IPS DF 6.9 (cell line): ENCODE results near the gene IMP4.
"Not testable (repeated sequence)": the region's sequence is repeated elsewhere in the genome, so short reads cannot be mapped to it uniquely, and the experiment has no call there.

ENCODE experiments used
- DNase-seq: peaks from one replicate; pipeline ENCODE4 v3.0.0-alpha.2; 2013; ENCODE audit warnings: low read depth, low spot score
- H3K27ac ChIP-seq: one replicate; pipeline ENCODE4 v1.5.1; 2013; ENCODE audit warnings: low read length, control low read depth
- H3K27me3 ChIP-seq: 2 replicates; pipeline ENCODE4 v1.6.1; 2013; ENCODE audit warnings: mild to moderate bottlenecking, low read length; ENCODE audit not compliant: control insufficient read depth, insufficient read depth
- H3K36me3 ChIP-seq: 2 replicates; pipeline ENCODE4 v1.6.1; 2013; ENCODE audit warnings: low read length; ENCODE audit not compliant: control insufficient read depth, insufficient read depth
- H3K4me1 ChIP-seq: 2 replicates; pipeline ENCODE4 v1.6.1; 2013; ENCODE audit warnings: low read length; ENCODE audit not compliant: control insufficient read depth, insufficient read depth
- H3K4me3 ChIP-seq: 2 replicates; pipeline ENCODE4 v1.5.1; 2013; ENCODE audit warnings: mild to moderate bottlenecking, low read length
- H3K9me3 ChIP-seq: 2 replicates; pipeline ENCODE4 v1.6.1; 2013; ENCODE audit warnings: low read length, inconsistent platforms; ENCODE audit not compliant: control insufficient read depth, insufficient read depth
- WGBS: extraction: QIAGEN DNeasy Blood & Tissue Kit; methylation state at CpG from one replicate; pipeline ENCODE4 v1.1.7; 2013; ENCODE audit warnings: mixed read lengths, missing lambda C conversion rate; ENCODE audit not compliant: insufficient read length, insufficient coverage; 5-methylcytosine and 5-hydroxymethylcytosine counted together

The IMP4 gene

DNA sequence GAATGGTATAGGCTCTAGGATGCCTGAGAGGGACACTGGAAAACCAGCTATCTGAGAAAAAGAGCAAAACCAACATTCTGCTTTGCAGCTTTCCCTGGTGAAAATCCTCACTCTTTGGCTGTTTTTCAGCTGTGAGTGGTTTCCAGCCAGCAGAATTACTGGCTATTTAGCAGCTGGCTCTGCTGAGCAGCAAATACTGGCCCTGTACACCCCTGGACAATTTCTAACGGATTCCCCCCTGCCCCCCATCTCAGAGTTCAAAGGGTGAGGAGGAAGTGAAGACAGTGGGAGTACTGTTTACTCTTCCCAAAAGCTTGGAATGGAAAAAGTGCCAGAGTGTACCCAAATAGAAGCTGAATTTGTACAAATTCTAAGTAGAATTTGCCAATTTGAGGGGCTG is 26.1 kb upstream of the IMP4 start:
- H3K4me3 ChIP-seq = no peak overlapping the region
- no peaks in the 10 kb centered on the region for H3K9me3 ChIP-seq
- no peak for DNase-seq
- no peaks in the 10 kb centered on the region for H3K4me1 ChIP-seq
- H3K27ac ChIP-seq = no peak overlapping the region
- H3K36me3 ChIP-seq = no peaks in the 10 kb centered on the region
- no CpG with 5 or more reads among the region's 1 CpG for WGBS
- no peaks in the 10 kb centered on the region for H3K27me3 ChIP-seq

DNA sequence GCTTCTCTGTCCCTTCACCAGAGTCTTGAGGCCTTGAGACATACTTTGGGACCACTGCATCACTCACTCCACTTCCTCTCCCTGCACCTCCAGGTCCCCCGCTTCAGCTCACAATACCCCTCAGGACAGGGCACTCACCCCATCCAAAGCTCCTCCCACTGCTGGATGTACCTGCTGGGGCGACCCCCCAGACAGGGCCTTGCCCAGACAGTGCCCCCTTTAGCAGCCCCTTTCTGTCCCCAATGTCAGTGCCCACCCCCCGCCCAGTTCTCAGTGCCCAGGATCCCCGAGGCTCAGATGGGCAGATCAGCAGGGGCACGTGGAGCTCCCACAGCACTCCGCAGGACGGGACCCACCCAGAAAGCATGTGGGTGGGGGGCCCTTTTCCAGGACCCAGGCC is 23.8 kb upstream of the IMP4 start:
- no peaks in the 10 kb centered on the region for H3K4me1 ChIP-seq
- no peaks in the 10 kb centered on the region for H3K36me3 ChIP-seq
- DNase-seq = no peak
- no peaks in the 10 kb centered on the region for H3K9me3 ChIP-seq
- no CpG with 5 or more reads among the region's 7 CpGs for WGBS
- no peaks in the 10 kb centered on the region for H3K27me3 ChIP-seq
- H3K4me3 ChIP-seq = no peak overlapping the region
- H3K27ac ChIP-seq = no peak overlapping the region

DNA sequence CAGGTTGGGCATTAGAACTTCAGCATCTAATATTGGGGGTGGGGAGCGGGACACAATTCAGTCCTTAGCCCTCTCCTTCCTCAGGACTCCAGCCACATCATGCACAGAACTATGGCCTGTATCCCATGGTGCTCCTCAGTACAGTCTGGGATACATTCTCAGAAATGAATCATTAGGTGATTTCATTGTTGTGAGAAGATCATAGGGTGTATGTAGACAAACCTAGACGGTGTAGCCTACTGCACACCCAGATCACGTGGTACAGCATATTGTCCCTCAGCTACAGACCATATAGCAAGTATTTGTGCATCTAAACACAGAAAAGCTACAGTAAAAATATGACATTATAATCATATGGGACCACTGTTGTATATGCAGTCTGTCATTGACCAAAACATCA is 23.2 kb upstream of the IMP4 start:
- no peaks in the 10 kb centered on the region for H3K9me3 ChIP-seq
- no peaks in the 10 kb centered on the region for H3K4me1 ChIP-seq
- no CpG with 5 or more reads among the region's 3 CpGs for WGBS
- no peak for DNase-seq
- no peak overlapping the region for H3K4me3 ChIP-seq
- H3K27me3 ChIP-seq = no peaks in the 10 kb centered on the region
- no peaks in the 10 kb centered on the region for H3K36me3 ChIP-seq
- H3K27ac ChIP-seq = no peak overlapping the region

DNA sequence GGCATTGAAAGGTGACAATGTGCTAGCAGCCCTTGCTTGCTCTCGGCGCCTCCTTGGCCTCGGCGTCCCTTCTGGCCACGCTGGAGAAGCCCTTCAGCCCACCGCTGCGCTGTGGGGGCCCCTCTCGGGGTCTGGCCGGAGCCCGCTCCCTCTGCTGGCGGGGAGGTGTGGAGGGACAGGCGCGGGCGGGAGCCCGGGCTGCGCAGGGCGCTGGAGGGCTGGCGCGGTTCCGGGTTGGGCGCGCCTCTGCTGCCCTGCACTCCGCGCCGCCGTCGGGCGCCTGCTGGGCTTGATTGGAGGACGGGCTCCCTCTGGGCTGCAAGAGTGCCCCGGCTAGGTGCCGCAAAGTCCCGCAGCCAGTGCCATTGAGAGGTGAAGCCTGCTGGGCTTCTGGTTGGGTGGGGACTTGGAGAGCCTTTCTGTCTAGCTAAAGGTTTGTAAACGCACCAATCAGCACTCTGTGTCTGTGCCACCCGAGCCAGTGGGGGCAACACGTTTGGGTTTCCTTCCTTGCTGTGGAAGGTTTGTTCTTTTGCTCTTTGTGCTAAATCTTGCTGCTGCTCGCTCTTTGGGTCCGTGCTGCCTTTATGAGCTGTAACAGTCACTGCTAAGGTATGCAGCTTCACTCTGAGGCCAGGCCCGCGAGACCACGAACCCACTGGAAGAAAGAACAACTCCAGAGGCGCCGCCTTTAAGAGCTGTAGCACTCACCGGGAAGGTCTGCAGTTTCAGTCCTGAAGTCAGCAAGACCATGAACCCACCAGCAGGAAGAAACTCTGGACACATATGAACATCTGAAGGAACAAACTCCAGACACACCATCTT is 14.8 kb upstream of the IMP4 start:
- no peaks in the 10 kb centered on the region for H3K36me3 ChIP-seq
- H3K4me1 ChIP-seq = peaks cover 5% of the 10 kb centered on the region; the same call in 1 of the 2 replicates
- no peaks in the 10 kb centered on the region for H3K9me3 ChIP-seq
- H3K27ac ChIP-seq = no peak overlapping the region
- WGBS = no CpG with 5 or more reads among the region's 43 CpGs
- H3K4me3 ChIP-seq = no peak overlapping the region; the same call in 1 of the 2 replicates
- DNase-seq = no peak
- no peaks in the 10 kb centered on the region for H3K27me3 ChIP-seq

DNA sequence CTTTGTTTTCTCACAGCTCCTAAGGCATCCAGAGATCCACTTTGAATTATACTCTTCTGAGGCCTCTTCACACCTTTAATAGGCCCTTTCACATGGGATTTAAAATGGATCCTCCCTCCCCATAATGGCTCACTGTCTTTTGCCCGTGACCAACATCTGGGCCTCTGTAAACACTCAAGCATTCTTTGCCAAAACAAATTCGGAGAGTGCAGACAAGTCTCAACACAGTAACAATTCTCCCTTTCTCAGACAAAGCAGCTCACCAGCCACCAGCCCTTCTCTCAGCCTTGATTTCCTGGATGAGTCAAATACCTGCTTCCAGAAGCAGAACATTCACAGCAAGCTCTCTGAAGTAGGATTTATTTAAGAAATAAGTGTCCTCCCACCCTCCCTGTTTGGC is 14.0 kb upstream of the IMP4 start:
- peaks cover 5% of the 10 kb centered on the region; the same call in 1 of the 2 replicates for H3K4me1 ChIP-seq
- no peaks in the 10 kb centered on the region for H3K27me3 ChIP-seq
- H3K4me3 ChIP-seq = no peak overlapping the region
- DNase-seq = no peak
- H3K36me3 ChIP-seq = no peaks in the 10 kb centered on the region
- H3K27ac ChIP-seq = no peak overlapping the region
- H3K9me3 ChIP-seq = no peaks in the 10 kb centered on the region
- WGBS = no CpG with 5 or more reads among the region's 2 CpGs

DNA sequence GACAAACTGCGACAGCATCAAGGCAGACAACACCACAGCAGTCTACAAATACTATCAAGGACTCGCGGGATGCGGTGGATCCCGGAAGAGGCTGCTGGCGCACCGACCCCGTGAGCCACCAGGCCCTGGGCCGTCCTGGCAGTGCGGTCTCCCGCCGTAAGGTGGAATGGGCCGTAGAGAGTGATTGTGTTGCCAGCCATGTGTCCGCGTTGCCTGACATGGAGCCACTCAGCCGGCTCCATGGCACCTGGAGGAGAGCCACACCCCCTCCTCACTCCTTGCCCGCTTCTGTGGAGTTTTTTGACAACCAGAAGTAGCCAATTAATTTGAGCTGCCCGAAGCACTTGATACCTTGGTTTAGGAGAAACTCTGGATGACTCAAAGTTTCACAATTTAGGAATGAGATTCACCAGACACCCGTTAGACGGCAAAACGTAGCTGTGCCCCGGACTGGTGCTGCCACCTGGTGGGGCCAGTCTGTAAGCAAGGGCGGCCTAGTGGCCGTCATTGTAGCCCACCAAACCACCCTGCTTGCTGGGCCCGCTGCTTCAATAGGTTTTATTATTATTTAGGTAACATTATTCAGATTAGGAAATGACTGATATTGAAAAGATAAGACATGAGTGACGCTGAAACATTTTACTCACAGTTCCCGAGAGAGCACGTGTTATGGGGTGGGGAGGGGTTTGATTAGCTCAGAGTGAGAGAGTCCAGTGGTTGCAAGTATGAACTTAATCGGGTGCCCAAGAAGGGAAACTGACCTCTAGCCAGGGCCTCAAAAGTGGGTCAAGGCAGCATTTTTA is 10.2 kb upstream of the IMP4 start:
- peaks cover 5% of the 10 kb centered on the region; the same call in 1 of the 2 replicates for H3K4me1 ChIP-seq
- DNase-seq = no peak
- H3K36me3 ChIP-seq = no peaks in the 10 kb centered on the region
- H3K27ac ChIP-seq = no peak overlapping the region
- peak overlapping the region; percentile 30; the same call in 1 of the 2 replicates for H3K4me3 ChIP-seq
- H3K27me3 ChIP-seq = no peaks in the 10 kb centered on the region
- WGBS = no CpG with 5 or more reads among the region's 29 CpGs
- H3K9me3 ChIP-seq = no peaks in the 10 kb centered on the region

DNA sequence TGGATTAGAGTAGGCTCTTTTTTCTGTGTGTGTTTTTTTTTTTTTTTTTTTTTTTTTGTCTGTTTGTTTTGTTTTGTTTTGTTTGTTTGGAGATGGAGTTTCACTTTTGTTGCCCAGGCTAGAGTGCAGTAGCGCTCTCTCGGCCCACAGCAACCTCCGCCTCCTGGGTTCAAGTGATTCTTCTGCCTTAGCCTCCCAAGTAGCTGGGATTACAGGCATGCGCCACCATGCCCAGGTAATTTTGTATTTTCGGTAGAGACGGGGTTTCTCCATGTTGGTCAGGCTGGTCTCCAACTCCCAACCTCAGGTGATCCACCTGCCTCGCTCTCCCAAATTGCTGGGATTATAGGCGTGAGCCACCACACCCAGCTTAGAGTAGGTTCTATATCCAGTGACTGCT is 9.4 kb upstream of the IMP4 start:
- H3K27me3 ChIP-seq, H3K27ac ChIP-seq, DNase-seq, H3K9me3 ChIP-seq, H3K4me1 ChIP-seq, H3K4me3 ChIP-seq, H3K36me3 ChIP-seq: not testable (repeated sequence)
- WGBS = no CpG with 5 or more reads among the region's 8 CpGs

DNA sequence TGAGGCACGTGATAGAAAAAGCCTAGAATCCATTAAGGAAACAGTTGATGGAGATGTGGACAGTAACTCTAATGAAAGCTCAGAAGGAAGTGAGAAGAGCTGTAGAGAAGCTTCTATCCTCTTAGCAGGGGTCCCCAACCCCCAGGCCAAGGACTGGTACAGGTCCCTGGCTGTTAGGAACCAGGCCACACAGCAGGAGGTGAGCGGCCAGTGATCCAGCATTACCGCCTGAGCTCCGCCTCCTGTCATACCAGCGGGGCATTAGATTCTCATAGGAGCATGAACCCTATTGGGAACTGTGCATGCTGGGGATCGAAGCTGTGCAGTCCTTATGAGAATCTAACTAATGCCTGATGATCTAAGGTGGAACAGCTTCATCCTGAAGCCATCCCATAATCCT is 8.7 kb upstream of the IMP4 start:
- Histone ChIP-seq H3K4me1 (peaks cover 4% of the 10 kb centered on the region; the same call in 1 of the 2 replicates), H3K9me3 (no peaks in the 10 kb centered on the region), H3K4me3 (no peak overlapping the region), H3K27ac (no peak overlapping the region), H3K27me3 (no peaks in the 10 kb centered on the region), H3K36me3 (0 out of 2 replicates have a peak, but pooled peaks cover 2% of the 10 kb centered on the region)
- WGBS = no CpG with 5 or more reads among the region's 6 CpGs
- no peak for DNase-seq

DNA sequence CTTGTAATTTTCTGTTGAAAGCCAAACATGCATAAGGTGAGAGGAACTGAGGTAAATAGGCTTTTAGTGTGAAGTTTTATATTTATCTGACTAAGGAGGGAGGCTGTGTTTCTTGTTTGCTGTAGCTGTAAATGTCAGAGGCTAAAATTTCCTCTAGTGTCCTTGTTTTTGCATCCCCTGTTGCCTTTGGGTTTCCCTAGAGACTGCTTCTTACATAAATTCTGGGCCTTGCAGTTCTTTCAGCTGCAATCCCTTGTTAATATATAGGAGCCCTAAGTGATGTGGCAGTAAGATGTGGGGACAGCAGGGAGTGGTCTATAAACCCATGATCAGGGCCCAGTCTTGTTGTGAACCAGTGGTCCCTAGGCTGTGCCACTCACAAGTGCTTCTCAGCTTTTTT is 7.5 kb upstream of the IMP4 start:
- H3K27ac ChIP-seq = no peak overlapping the region
- H3K4me1 ChIP-seq = peaks cover 4% of the 10 kb centered on the region; the same call in 1 of the 2 replicates
- no peak overlapping the region for H3K4me3 ChIP-seq

DNA sequence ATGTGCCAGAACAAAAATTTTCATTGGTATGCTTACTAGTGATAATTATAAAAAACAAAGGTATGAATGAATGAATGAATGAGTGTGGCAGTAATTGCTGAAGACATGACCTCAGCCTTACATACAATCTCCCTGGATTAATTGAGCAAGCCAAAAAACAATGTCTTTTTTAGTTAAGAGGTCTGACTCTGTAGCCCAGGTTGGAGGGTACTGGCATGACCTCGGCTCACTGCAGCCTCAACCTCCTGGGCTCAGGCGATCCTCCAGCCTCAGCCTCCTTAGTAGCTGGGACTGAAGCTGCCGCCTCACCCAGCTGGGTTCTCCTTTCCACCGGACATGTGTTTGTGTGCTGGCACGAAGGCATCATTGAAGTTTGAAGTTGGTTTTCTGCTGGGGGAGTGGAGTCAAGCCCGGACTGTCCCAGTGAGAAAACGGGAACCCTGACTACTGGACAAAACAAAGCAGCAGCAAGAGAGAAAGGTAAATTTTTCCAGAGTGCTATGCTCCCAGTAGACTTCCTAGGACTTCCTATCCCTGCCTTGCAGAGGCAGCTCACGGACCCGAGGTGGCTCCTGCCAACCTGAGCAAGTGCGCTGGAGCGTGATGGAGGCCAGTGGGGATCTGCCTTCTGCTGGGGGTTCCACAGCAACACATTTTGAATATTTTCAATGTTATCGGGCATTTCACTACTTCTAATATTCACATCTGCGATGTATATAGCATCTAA is 6.4 kb upstream of the IMP4 start:
- Histone ChIP-seq H3K4me3 (no peak overlapping the region), H3K27me3 (no peaks in the 10 kb centered on the region), H3K9me3 (no peaks in the 10 kb centered on the region), H3K27ac (no peak overlapping the region), H3K4me1 (peaks cover 4% of the 10 kb centered on the region; the same call in 1 of the 2 replicates), H3K36me3 (peaks cover 5% of the 10 kb centered on the region; the same call in 1 of the 2 replicates)
- WGBS = no CpG with 5 or more reads among the region's 13 CpGs
- no peak for DNase-seq

More for the DNA sequence above, 7.5 kb upstream of the IMP4 start:
- DNase-seq = no peak
- Histone ChIP-seq H3K36me3 (peaks cover 5% of the 10 kb centered on the region; the same call in 1 of the 2 replicates), H3K27me3 (no peaks in the 10 kb centered on the region), H3K9me3 (no peaks in the 10 kb centered on the region)
